SU-DHL-6 (cell line): ENCODE measurements around the gene RAVER2.

Experiments
- H2AFZ ChIP-seq: fragments of 200-600 bp; sonication (generic); 2 replicates; pipeline ENCODE4 v1.6.1; 2014; ENCODE audit warnings: low read depth, mild to moderate bottlenecking, moderate library complexity, mixed read lengths, antibody characterized with exemption, low read length; ENCODE audit not compliant: severe bottlenecking
- H3F3A ChIP-seq: fragments of 200-600 bp; shearing (Covaris generic); 2 replicates; pipeline ENCODE4 v1.6.0; 2016; ENCODE audit warnings: antibody characterized with exemption, mild to moderate bottlenecking; ENCODE audit not compliant: insufficient read depth
- H3K27ac ChIP-seq: fragments of 200-600 bp; sonication (generic); 2 replicates; pipeline ENCODE4 v1.5.1; 2016; ENCODE audit warnings: low read depth, mild to moderate bottlenecking, low read length, moderate library complexity, mixed read lengths
- H3K27me3 ChIP-seq: fragments of 200-600 bp; sonication (generic), shearing (Covaris generic); 2 replicates; pipeline ENCODE4 v1.6.0; 2014; ENCODE audit warnings: mild to moderate bottlenecking, low read length
- H3K36me3 ChIP-seq: fragments of 200-600 bp; sonication (generic); 2 replicates; pipeline ENCODE4 v1.6.1; 2014; ENCODE audit warnings: mild to moderate bottlenecking, low read length, mixed read lengths
- H3K4me2 ChIP-seq: fragments of 300-600, 200-600 bp; shearing (Covaris generic), sonication (generic); 2 replicates; pipeline ENCODE4 v1.6.0; 2014; ENCODE audit warnings: low read length, low read depth, mild to moderate bottlenecking; ENCODE audit not compliant: poor library complexity, severe bottlenecking
- H3K4me3 ChIP-seq: fragments of 200-600 bp; sonication (generic); 2 replicates; pipeline ENCODE4 v1.5.1; 2014; ENCODE audit warnings: antibody characterized with exemption, low read length, mild to moderate bottlenecking, mixed read lengths; ENCODE audit not compliant: insufficient read depth, poor library complexity, severe bottlenecking
- H3K79me2 ChIP-seq: fragments of 200-600 bp; sonication (generic); 2 replicates; pipeline ENCODE4 v1.6.1; 2014; ENCODE audit warnings: mild to moderate bottlenecking, low read length, moderate library complexity; ENCODE audit not compliant: insufficient read depth
- H3K9ac ChIP-seq: fragments of 200-600 bp; sonication (generic); 2 replicates; pipeline ENCODE4 v1.7.0; 2014; ENCODE audit warnings: mild to moderate bottlenecking, low read length
- H3K9me2 ChIP-seq: fragments of 200-600 bp; sonication (generic); replicated peaks from 2 replicates; pipeline ENCODE4 v1.6.1; 2014; ENCODE audit warnings: low read length; ENCODE audit not compliant: insufficient read depth
- H3K9me3 ChIP-seq: fragments of 200-600 bp; sonication (generic); 2 replicates; pipeline ENCODE4 v1.6.1; 2014; ENCODE audit warnings: low read length, mixed read lengths; ENCODE audit not compliant: insufficient read depth
- H4K20me1 ChIP-seq: fragments of 200-600 bp; sonication (generic); 2 replicates; pipeline ENCODE4 v1.6.1; 2014; ENCODE audit warnings: low read depth, mild to moderate bottlenecking, antibody characterized with exemption, low read length, moderate library complexity, mixed read lengths
- CTCF ChIP-seq: fragments of 200-600 bp; sonication (generic); IDR thresholded peaks from one replicate; pipeline ENCODE4 v1.5.1; 2017; ENCODE audit warnings: antibody characterized with exemption, mild to moderate bottlenecking, low read length, moderate library complexity; ENCODE audit not compliant: insufficient read depth, poor library complexity, severe bottlenecking
- EZH2phosphoT487 ChIP-seq: fragments of 200-600 bp; sonication (generic), shearing (Covaris generic); conservative IDR thresholded peaks from 2 replicates; pipeline ENCODE4 v1.6.1; 2018; ENCODE audit warnings: mild to moderate bottlenecking, antibody characterized with exemption, low read length, moderate library complexity, mixed read lengths

Gene RAVER2

GRCh38 chr1:64878931-64879611, 134.2 kb downstream of the RAVER2 start:
- no peak for TF ChIP-seq EZH2phosphoT487
- no peak for TF ChIP-seq CTCF
- 0 out of 2 replicates have a peak, but pooled peaks cover 2% of the 10 kb centered on the region for H3K36me3 ChIP-seq
- H3K9ac ChIP-seq = no peak overlapping the region

GRCh38 chr1:64880449-64880848, 135.6 kb downstream of the RAVER2 start:
- no peak overlapping the region for H3K4me2 ChIP-seq
- H3F3A ChIP-seq = no peaks in the 10 kb centered on the region
- no peaks in the 10 kb centered on the region for H4K20me1 ChIP-seq
- no peak overlapping the region for H3K27ac ChIP-seq
- TF ChIP-seq CTCF = no peak
- no peak for TF ChIP-seq EZH2phosphoT487
- H2AFZ ChIP-seq = no peak overlapping the region
- H3K9me3 ChIP-seq = no peaks in the 10 kb centered on the region
- no peaks in the 10 kb centered on the region for H3K79me2 ChIP-seq
- no peaks in the 10 kb centered on the region for H3K27me3 ChIP-seq
- no peaks in the 10 kb centered on the region for H3K9me2 ChIP-seq
- no peak overlapping the region for H3K9ac ChIP-seq
- H3K36me3 ChIP-seq = 0 out of 2 replicates have a peak, but pooled peaks cover 2% of the 10 kb centered on the region
- no peak overlapping the region for H3K4me3 ChIP-seq

More at GRCh38 chr1:64878931-64879611, 134.2 kb downstream of the RAVER2 start:
- Histone ChIP-seq H3K4me2 (no peak overlapping the region), H3K27ac (no peak overlapping the region), H3K4me3 (no peak overlapping the region), H3K27me3 (no peaks in the 10 kb centered on the region), H2AFZ (no peak overlapping the region), H4K20me1 (no peaks in the 10 kb centered on the region), H3K9me3 (no peaks in the 10 kb centered on the region), H3K9me2 (no peaks in the 10 kb centered on the region), H3F3A (no peaks in the 10 kb centered on the region), H3K79me2 (no peaks in the 10 kb centered on the region)

- no peak overlapping the region for H3K4me3 ChIP-seq
- no peaks in the 10 kb centered on the region for H3K27me3 ChIP-seq
- H3K9ac ChIP-seq = no peak overlapping the region
- no peak overlapping the region for H3K27ac ChIP-seq
- no peaks in the 10 kb centered on the region for H4K20me1 ChIP-seq
- no peak overlapping the region for H2AFZ ChIP-seq
- no peaks in the 10 kb centered on the region for H3K79me2 ChIP-seq
- H3F3A ChIP-seq = no peaks in the 10 kb centered on the region
- TF ChIP-seq EZH2phosphoT487 (no peak), CTCF (no peak)
- no peak overlapping the region for H3K4me2 ChIP-seq
- no peaks in the 10 kb centered on the region for H3K9me3 ChIP-seq
- H3K9me2 ChIP-seq = no peaks in the 10 kb centered on the region
- 0 out of 2 replicates have a peak, but pooled peaks cover 2% of the 10 kb centered on the region for H3K36me3 ChIP-seq
These were observed 136.4 kb downstream of the RAVER2 start for GRCh38 chr1:64881281-64881680.
